Suprapubic skin (tissue), 4 donors: Measurements from ENCODE around the gene LTBP3. TPM values are rescaled to one million over a fixed set of nuclear protein-coding genes. Genes with fewer than 3 reads are reported as not detected.

Experiments used
- DNase-seq, 2 donors: peaks; one replicate each; pipeline ENCODE4 v3.0.0-alpha.2; 2019; ENCODE audit warnings: low spot score in 2 of 2
- H3K27ac ChIP-seq: fragments of 200-600 bp; sonication (generic); one replicate; pipeline ENCODE4 v1.5.1; 2019
- H3K27me3 ChIP-seq: fragments of 200-600 bp; sonication (generic); one replicate; pipeline ENCODE4 v1.5.1; 2019
- H3K36me3 ChIP-seq: fragments of 200-600 bp; sonication (generic); one replicate; pipeline ENCODE4 v1.5.1; 2019
- H3K4me1 ChIP-seq: fragments of 200-600 bp; sonication (generic); one replicate; pipeline ENCODE4 v1.5.1; 2019
- H3K4me3 ChIP-seq: fragments of 200-600 bp; sonication (generic); one replicate; pipeline ENCODE4 v1.5.1; 2019; ENCODE audit warnings: mild to moderate bottlenecking
- H3K9me3 ChIP-seq: fragments of 200-600 bp; sonication (generic); one replicate; pipeline ENCODE4 v1.5.1; 2019
- EP300 ChIP-seq: sonication (generic); formaldehyde crosslinking; IDR thresholded peaks from one replicate; pipeline ENCODE4 v1.6.1; 2017; ENCODE audit warnings: antibody characterized with exemption
- POLR2A ChIP-seq, 2 donors: fragments of 450-650 bp; IDR thresholded peaks; one replicate each; pipeline ENCODE4 v1.6.1; 2017; ENCODE audit warnings: antibody characterized with exemption in 2 of 2, mild to moderate bottlenecking in 2 of 2, moderate library complexity in 2 of 2
- POLR2AphosphoS5 ChIP-seq, 3 donors: sonication (generic); formaldehyde crosslinking; IDR thresholded peaks; one replicate each; pipeline ENCODE4 v1.6.1; 2017; ENCODE audit warnings: antibody characterized with exemption in 3 of 3
- WGBS: methylation state at CpG from one replicate; pipeline ENCODE4 v1.1.5; 2018; 5-methylcytosine and 5-hydroxymethylcytosine counted together
- total RNA-seq, 4 donors: library from RNA; depleted of rRNA; stranded (reverse); fragments of >200 nt; gene quantifications; one replicate each; pipeline ENCODE4 v1.1.0, GENCODE V29; 2016
- TF ChIP-seq, protein P1 (sequence below), 2 donors: fragments of 200-600 bp in 1 of 2; fragments of 450-650 bp in 1 of 2; sonication (generic) in 1 of 2; IDR thresholded peaks; one replicate each; pipeline ENCODE4 v1.5.1; 2016 to 2019; ENCODE audit warnings: antibody characterized with exemption in 2 of 2, mild to moderate bottlenecking in 1 of 2, moderate library complexity in 1 of 2

LTBP3 gene
- total RNA-seq, 4 donors from 2014 or later = 65.1 to 86.7 (median 71.0) TPM

DNA sequence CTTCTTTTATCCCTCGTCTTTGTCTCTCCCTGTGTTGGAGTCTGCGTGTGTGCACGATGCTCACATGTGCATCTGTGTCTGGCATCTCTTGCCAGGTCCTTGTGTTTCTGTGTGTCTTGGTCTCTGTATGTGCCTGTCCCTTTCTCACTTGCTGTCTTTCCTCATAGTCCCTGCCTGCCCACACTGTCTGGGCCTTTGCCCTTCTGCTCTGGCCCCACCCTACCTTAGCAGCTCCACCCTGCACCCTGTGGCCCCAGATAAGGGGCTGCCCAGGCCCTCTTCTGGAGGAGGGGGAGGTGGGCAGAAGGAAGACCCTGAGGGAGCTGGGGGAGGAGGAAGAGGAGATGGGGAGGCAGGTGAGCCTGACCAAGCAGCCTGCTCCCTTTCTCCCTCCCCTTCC, 20.5 kb upstream of the LTBP3 start:
- H3K4me3 ChIP-seq = no peak overlapping the region
- 80% methylated on average over 3 of the region's 3 CpGs for WGBS
- no peak for DNase-seq
- H3K9me3 ChIP-seq = no peaks in the 10 kb centered on the region
- H3K27ac ChIP-seq = no peak overlapping the region
- H3K27me3 ChIP-seq = no peaks in the 10 kb centered on the region
- TF ChIP-seq EP300 (no peak), POLR2A (IDR thresholded peaks at IDR 0.05) (no peak), POLR2AphosphoS5 (IDR thresholded peaks at IDR 0.05) (no peak)
- TF ChIP-seq, protein P1, sequence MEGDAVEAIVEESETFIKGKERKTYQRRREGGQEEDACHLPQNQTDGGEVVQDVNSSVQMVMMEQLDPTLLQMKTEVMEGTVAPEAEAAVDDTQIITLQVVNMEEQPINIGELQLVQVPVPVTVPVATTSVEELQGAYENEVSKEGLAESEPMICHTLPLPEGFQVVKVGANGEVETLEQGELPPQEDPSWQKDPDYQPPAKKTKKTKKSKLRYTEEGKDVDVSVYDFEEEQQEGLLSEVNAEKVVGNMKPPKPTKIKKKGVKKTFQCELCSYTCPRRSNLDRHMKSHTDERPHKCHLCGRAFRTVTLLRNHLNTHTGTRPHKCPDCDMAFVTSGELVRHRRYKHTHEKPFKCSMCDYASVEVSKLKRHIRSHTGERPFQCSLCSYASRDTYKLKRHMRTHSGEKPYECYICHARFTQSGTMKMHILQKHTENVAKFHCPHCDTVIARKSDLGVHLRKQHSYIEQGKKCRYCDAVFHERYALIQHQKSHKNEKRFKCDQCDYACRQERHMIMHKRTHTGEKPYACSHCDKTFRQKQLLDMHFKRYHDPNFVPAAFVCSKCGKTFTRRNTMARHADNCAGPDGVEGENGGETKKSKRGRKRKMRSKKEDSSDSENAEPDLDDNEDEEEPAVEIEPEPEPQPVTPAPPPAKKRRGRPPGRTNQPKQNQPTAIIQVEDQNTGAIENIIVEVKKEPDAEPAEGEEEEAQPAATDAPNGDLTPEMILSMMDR (IDR thresholded peaks at IDR 0.05) = no peak
- H3K4me1 ChIP-seq = peaks cover 52% of the 10 kb centered on the region
- peaks cover 30% of the 10 kb centered on the region for H3K36me3 ChIP-seq

DNA sequence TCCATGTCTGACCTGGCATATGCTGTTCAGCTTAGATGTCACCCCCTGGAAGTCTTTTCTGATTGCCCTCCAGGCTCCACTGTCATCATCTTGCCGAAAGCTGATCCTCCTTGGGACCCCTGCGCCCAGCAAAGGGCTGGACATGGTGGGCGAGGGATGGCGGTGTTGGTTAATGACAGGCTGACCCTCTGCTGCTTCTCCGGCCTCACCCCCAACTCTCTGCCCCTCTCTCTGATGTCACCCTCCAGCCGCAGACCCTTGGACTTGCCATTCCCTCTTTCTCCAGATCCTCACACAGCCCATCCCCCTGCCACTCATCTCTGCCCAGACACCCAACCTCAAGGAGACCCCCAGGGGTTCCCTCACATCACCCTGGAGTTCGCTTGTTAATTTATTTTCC, 20.0 kb upstream of the LTBP3 start:
- Histone ChIP-seq H3K27ac (peak overlapping the region; percentile 89), H3K4me1 (peaks cover 57% of the 10 kb centered on the region), H3K9me3 (no peaks in the 10 kb centered on the region), H3K4me3 (peak overlapping the region; percentile 94), H3K27me3 (no peaks in the 10 kb centered on the region), H3K36me3 (peaks cover 30% of the 10 kb centered on the region)
- 90% methylated on average over 7 of the region's 7 CpGs for WGBS
- TF ChIP-seq, protein P1 (IDR thresholded peaks at IDR 0.05) = no peak
- no peak for TF ChIP-seq EP300
- no peak for TF ChIP-seq POLR2A (IDR thresholded peaks at IDR 0.05)
- TF ChIP-seq POLR2AphosphoS5 (IDR thresholded peaks at IDR 0.05) = no peak
- no peak for DNase-seq

DNA sequence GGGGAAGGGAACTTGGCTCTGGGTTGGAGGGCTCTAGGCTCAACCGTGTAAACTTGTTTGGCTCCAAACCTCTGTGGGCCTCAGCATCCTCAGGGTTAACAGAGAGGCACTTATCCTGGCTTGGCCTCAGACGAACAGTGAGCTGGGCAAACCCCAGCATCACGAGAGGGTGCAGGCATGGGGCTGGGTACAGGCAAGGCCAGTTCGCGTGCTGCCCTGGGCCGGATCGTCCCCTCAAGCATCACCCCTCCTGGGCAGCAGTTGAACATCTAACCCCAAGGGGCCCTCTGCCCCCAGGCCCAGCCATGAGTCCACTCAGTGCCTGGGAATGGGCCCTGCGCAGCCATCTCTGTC, 19.6 kb upstream of the LTBP3 start:
- TF ChIP-seq POLR2A (IDR thresholded peaks at IDR 0.05) = no peak
- TF ChIP-seq, protein P1 (IDR thresholded peaks at IDR 0.05) = no peak
- no peak for TF ChIP-seq EP300
- TF ChIP-seq POLR2AphosphoS5 (IDR thresholded peaks at IDR 0.05) = no peak
- Histone ChIP-seq H3K4me3 (peak overlapping the region; percentile 94), H3K27me3 (no peaks in the 10 kb centered on the region), H3K27ac (peak overlapping the region; percentile 89), H3K9me3 (no peaks in the 10 kb centered on the region), H3K36me3 (peaks cover 30% of the 10 kb centered on the region), H3K4me1 (peaks cover 61% of the 10 kb centered on the region)
- 40% methylated on average over 2 of the region's 8 CpGs for WGBS
- no peak for DNase-seq

DNA sequence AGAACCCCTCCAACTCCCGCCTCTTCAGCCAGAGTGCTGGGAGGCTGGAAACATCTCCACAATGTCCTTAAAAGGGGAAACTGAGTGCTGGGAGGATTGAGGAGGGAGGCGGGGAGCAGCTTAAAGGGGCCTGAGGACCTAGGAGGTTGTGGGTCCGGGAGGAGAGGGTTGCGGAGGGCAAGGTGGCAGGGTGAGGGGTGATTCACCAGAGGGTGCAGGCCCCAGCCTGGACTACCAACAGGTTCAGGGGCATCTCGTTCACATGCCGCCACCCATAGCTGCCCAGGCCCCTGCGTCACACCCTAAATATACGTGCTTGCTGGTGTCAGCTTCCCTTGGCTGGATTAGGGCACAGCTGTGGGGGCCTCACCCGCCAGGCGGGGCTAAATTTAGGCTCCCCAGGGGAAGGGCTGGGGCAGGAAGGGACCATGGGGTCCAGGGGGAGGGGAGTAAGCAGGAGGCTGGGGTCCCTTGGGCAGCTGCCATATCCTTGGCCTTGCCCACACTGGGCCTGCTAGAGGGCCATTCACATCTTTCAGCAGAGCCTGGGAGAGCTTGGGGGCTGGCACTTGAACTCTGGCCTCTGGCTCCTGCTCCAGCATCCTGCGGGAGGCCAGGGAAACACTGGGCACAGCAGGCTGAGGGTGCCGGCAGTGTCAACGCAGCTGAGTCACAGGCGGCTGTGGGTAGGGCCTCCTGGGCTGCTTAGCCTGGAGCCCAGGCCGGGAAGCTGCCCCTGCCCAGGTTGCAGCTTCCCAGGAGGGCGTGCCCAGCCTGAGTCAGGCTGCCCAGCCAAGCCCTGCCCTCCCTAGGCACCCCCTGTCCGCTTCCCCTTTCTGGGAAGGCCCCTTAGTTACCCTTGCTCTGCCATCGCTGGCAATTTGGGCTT, 19.0 kb upstream of the LTBP3 start:
- DNase-seq = no peak
- Histone ChIP-seq H3K27ac (peak overlapping the region; percentile 89), H3K4me1 (peaks cover 63% of the 10 kb centered on the region), H3K9me3 (no peaks in the 10 kb centered on the region), H3K27me3 (no peaks in the 10 kb centered on the region), H3K36me3 (peaks cover 30% of the 10 kb centered on the region), H3K4me3 (peak overlapping the region; percentile 94)
- no peak for TF ChIP-seq POLR2AphosphoS5 (IDR thresholded peaks at IDR 0.05)
- TF ChIP-seq POLR2A (IDR thresholded peaks at IDR 0.05) = no peak
- 24% methylated on average over 8 of the region's 18 CpGs for WGBS

DNA sequence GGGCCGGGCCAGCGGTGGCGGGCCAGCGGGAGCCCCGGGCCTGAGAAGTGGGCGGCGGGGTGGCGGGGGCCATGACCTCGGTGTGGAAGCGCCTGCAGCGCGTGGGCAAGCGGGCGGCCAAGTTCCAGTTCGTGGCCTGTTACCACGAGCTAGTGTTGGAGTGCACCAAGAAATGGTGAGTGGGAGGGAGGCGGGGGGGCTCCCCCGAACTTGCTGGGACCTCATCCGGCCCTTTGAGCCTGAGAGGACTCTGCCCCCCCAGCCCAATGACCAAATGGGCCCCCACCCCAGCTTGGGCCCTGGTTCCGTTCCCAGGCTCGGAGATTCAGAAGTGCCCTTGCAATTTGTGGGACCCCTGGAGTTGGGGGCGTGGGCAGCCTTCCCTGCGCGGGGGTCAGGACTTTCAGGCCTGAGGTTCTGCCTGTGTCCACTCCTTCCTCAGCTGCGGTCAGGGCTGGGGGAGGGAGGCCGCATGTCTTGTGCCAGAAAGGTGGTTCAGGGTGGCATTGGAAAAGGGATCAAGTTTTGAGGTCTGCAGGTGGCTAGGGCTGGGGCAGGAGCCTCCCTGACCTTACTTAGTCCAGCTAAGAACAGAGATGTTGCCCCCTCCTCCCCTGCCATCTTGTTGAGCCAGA, 18.2 kb upstream of the LTBP3 start:
- no peaks in the 10 kb centered on the region for H3K27me3 ChIP-seq
- peak overlapping the region; percentile 89 for H3K27ac ChIP-seq
- peaks cover 70% of the 10 kb centered on the region for H3K4me1 ChIP-seq
- TF ChIP-seq EP300 = no peak
- no peak for TF ChIP-seq POLR2AphosphoS5 (IDR thresholded peaks at IDR 0.05)
- TF ChIP-seq POLR2A (IDR thresholded peaks at IDR 0.05) = no peak
- TF ChIP-seq, protein P1 (IDR thresholded peaks at IDR 0.05) = no peak
- peaks cover 26% of the 10 kb centered on the region for H3K36me3 ChIP-seq
- H3K9me3 ChIP-seq = no peaks in the 10 kb centered on the region
- no peak for DNase-seq
- 5% methylated on average over 20 of the region's 26 CpGs for WGBS
- H3K4me3 ChIP-seq = peak overlapping the region; percentile 94
